ENCODE measurements around the gene CCSER2.
"Not testable (repeated sequence)": the region's sequence is repeated elsewhere in the genome, so short reads cannot be mapped to it uniquely, and the experiment has no call there.

Gene CCSER2

DNA sequence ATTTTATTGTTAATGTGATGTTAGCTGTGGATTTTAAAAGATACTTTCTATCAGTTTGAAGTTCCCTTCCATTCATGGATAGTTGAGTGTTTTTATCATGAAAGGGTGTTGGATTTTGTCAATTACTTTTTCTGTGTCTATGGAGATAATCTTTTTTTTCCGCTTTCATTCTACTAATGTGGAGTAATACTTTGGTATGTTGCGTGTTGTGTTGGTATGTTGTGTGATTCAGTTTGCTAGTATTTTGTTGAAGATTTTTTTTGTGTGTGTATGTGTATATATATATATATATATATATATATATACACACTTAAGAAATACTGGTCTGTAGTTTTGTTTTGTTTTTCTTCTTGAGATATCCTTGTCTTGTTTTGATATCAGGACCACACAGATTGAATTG lies 100.3 kb downstream of the CCSER2 start:
- DNase-seq (ENCODE audit: low read depth): no peak
- TF ChIP-seq, protein P1, sequence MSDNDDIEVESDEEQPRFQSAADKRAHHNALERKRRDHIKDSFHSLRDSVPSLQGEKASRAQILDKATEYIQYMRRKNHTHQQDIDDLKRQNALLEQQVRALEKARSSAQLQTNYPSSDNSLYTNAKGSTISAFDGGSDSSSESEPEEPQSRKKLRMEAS (IDR thresholded peaks at IDR 0.05; ENCODE audit: low read depth, low read length): no peak
- TF ChIP-seq, protein P2, sequence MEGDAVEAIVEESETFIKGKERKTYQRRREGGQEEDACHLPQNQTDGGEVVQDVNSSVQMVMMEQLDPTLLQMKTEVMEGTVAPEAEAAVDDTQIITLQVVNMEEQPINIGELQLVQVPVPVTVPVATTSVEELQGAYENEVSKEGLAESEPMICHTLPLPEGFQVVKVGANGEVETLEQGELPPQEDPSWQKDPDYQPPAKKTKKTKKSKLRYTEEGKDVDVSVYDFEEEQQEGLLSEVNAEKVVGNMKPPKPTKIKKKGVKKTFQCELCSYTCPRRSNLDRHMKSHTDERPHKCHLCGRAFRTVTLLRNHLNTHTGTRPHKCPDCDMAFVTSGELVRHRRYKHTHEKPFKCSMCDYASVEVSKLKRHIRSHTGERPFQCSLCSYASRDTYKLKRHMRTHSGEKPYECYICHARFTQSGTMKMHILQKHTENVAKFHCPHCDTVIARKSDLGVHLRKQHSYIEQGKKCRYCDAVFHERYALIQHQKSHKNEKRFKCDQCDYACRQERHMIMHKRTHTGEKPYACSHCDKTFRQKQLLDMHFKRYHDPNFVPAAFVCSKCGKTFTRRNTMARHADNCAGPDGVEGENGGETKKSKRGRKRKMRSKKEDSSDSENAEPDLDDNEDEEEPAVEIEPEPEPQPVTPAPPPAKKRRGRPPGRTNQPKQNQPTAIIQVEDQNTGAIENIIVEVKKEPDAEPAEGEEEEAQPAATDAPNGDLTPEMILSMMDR (IDR thresholded peaks at IDR 0.05; ENCODE audit: low read depth, low read length): no peak
- TF ChIP-seq MYC (IDR thresholded peaks at IDR 0.05; ENCODE audit: low read depth, low read length): no peak

DNA sequence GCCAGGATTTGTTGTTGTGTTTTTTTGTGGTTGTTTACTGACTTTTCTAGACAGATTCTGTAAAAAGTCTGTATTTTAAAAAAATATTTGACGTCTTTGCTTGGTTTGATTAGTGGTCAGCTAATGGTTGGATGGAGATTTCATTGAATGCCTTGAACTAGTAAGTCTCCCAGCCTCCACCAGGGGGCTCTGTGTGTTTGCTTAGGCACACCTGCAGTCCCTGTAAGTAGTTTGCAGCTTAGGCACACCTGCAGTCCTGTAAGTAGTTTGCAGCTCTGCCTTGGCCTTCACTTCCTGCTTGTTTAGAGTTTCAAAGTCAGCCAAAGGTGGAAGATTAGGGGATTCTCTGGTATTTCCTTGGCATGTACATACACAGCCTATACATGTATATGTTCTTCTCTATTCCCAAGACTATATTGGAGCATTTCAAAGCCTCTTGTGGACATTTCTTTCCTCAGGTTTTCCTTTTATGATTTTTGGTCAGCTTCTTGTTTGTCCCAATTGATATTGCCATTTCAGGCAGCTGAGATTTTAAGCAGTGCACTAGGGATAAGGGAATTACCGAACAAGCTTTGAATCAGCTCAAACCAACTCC lies 101.6 kb downstream of the CCSER2 start:
- peak; percentile 65 for DNase-seq (ENCODE audit: low read depth)
- TF ChIP-seq, protein P1 (IDR thresholded peaks at IDR 0.05; ENCODE audit: low read depth, low read length): no peak
- no peak for TF ChIP-seq POLR2A (IDR thresholded peaks at IDR 0.05; ENCODE audit: extremely low read depth, insufficient read length)
- TF ChIP-seq, protein P2 (IDR thresholded peaks at IDR 0.05; ENCODE audit: low read depth, low read length): peak; percentile 94
- TF ChIP-seq MYC (IDR thresholded peaks at IDR 0.05; ENCODE audit: low read depth, low read length): no peak
- H3K4me3 ChIP-seq (ENCODE audit: low read depth, low read length): no peak overlapping the region

More for the DNA sequence above, 100.3 kb downstream of the CCSER2 start:
- no peak overlapping the region for H3K4me3 ChIP-seq (ENCODE audit: low read depth, low read length)

DNA sequence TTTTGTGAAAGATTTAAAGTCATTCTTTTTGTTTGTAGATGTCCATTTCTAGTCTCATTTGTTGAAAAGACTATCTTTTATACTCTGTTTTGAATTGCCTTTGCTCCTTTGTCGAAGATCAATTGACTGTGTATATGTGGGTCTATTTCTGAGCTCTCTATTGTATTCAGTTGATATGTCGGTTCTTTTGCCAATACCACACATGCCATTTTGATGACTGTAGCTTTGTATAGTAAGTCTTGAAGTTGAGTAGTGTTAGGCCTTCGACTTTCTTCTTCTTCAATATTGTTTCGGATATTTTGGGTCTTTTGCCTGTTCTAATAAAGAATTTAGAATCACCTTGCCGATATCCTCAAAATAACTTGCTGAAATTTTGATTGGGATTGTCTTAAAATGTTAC lies 104.5 kb downstream of the CCSER2 start:
- TF ChIP-seq, protein P2 (IDR thresholded peaks at IDR 0.05; ENCODE audit: low read depth, low read length): no peak
- TF ChIP-seq POLR2A (IDR thresholded peaks at IDR 0.05; ENCODE audit: extremely low read depth, insufficient read length) (no peak), MYC (IDR thresholded peaks at IDR 0.05; ENCODE audit: low read depth, low read length) (no peak)
- TF ChIP-seq, protein P1 (IDR thresholded peaks at IDR 0.05; ENCODE audit: low read depth, low read length): no peak
- H3K4me3 ChIP-seq (ENCODE audit: low read depth, low read length): no peak overlapping the region
- no peak for DNase-seq (ENCODE audit: low read depth)

DNA sequence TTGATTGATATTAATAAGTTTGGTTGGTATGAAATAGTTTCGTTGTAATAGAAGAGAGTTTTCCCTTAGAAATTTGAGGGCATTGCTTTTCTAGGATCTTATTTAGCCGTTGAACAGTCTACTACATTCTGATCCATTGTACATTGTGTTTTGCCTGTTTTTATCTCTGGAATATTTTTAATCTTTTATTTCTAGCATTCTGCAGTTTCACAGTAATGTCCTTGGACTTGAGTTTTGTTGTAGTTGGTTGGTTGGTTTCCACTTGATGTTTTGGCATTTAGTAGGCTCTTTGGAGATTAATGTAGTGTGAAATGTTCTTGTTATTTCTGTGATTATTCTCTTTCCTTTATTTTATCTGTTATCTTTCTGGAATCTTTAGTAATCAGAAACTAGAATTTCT lies 112.4 kb downstream of the CCSER2 start:
- no peak overlapping the region for H3K4me3 ChIP-seq (ENCODE audit: low read depth, low read length)
- no peak for DNase-seq (ENCODE audit: low read depth)
- TF ChIP-seq POLR2A (IDR thresholded peaks at IDR 0.05; ENCODE audit: extremely low read depth, insufficient read length): no peak
- TF ChIP-seq, protein P1 (IDR thresholded peaks at IDR 0.05; ENCODE audit: low read depth, low read length): no peak
- TF ChIP-seq, protein P2 (IDR thresholded peaks at IDR 0.05; ENCODE audit: low read depth, low read length): no peak
- no peak for TF ChIP-seq MYC (IDR thresholded peaks at IDR 0.05; ENCODE audit: low read depth, low read length)

DNA sequence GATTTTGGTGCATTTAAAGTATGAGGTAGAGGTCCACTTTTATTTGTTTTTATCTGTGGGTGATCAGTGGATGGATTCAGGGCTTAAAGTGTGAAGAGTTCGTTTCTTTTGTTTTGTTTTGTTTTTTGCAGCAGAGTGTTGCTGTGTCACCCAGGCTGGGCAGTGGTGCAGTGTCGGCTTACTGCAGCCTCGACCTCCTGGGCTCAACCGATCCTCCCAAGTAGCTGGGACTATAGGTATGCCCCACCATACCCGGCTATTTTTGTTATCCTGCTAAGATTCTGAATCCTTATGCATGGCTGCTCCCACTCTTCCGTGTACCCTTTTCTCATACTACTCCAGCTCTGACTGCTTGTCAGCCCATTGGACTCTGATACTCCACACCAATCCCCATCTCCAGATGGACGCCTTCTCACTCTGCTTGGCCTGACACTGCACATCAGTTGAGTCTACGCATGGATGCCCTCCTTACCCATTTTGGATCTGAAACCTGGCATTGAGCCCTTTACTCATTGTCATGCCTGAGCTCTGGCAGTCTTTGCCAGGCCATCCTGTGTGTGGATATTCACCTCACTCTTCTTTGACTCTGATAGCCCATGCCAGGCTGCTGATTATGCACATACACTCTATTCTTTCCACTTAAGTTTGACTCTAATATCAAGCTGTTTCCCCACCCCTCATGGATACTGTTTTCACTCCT lies 119.5 kb downstream of the CCSER2 start:
- DNase-seq (ENCODE audit: low read depth): no peak
- TF ChIP-seq POLR2A (IDR thresholded peaks at IDR 0.05; ENCODE audit: extremely low read depth, insufficient read length) (no peak), MYC (IDR thresholded peaks at IDR 0.05; ENCODE audit: low read depth, low read length) (no peak)
- TF ChIP-seq, protein P1 (IDR thresholded peaks at IDR 0.05; ENCODE audit: low read depth, low read length): no peak
- TF ChIP-seq, protein P2 (IDR thresholded peaks at IDR 0.05; ENCODE audit: low read depth, low read length): no peak
- no peak overlapping the region for H3K4me3 ChIP-seq (ENCODE audit: low read depth, low read length)

DNA sequence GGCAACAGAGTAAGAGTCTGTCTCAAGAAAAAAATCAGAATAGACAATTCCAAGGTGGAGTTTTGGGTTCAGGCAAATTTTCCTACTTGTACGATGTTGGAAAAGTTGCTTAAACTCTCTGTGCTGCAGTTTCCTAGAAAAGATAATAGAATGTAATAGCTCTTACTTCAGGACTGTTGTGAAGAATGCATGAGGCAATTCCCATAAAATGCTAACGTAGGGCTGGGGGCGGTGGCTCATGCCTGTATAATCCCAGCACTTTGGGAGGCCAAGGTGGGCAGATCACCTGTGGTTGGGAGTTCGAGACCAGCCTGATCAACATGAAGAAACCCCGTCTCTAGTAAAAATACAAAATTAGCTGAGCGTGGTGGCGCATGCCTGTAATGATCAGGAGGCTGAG lies 121.0 kb downstream of the CCSER2 start:
- not testable (repeated sequence) for DNase-seq (ENCODE audit: low read depth); H3K4me3 ChIP-seq (ENCODE audit: low read depth, low read length)

Data from NB4 (cell line).